Body of pancreas (tissue), 4 donors: ENCODE measurements around the gene LSAMP.

Source experiments
- CTCF ChIP-seq, 7 experiments: fragments of 450-650 bp in 4 of 7; fragments of 200-600 bp in 3 of 7; sonication (generic) in 3 of 7; IDR thresholded peaks; one replicate each; pipeline ENCODE4 v1.5.1; 2016 to 2019; ENCODE audit warnings: antibody characterized with exemption in 7 of 7
- POLR2A ChIP-seq, 3 donors: fragments of 450-650 bp; IDR thresholded peaks; one replicate each; pipeline ENCODE4 v1.6.1; 2016; ENCODE audit warnings: antibody characterized with exemption in 3 of 3, mild to moderate bottlenecking in 2 of 3

- TF ChIP-seq CTCF (IDR thresholded peaks at IDR 0.05): no peak
- TF ChIP-seq POLR2A (IDR thresholded peaks at IDR 0.05): no peak
Measured at GRCh38 chr3:116388867-116389385, 56.4 kb downstream of the LSAMP start.
